K562 (cell line): Measurements from ENCODE around the gene ACP6. TPM values are rescaled to one million over a fixed set of nuclear protein-coding genes. Genes with fewer than 3 reads are reported as not detected.

ENCODE experiments used
- KLF16 ChIP-seq: IDR thresholded peaks from 2 replicates; pipeline ENCODE4 v1.6.1; 2016; ENCODE audit warnings: antibody characterized with exemption
- MGA ChIP-seq: fragments of 450-650 bp; IDR thresholded peaks from 2 replicates; pipeline ENCODE4 v1.6.1; 2016; ENCODE audit warnings: mild to moderate bottlenecking, moderate library complexity
- PRMT5 ChIP-seq: sonication (generic); formaldehyde crosslinking; IDR thresholded peaks from 2 replicates; pipeline ENCODE4 v1.5.0; 2020; ENCODE audit warnings: missing genetic modification reagents
- SOX6 ChIP-seq: fragments of 450-650 bp; IDR thresholded peaks from 2 replicates; pipeline ENCODE4 v1.6.1; 2014; ENCODE audit warnings: mild to moderate bottlenecking
- TAL1 ChIP-seq: fragments of 450-650 bp; IDR thresholded peaks from 2 replicates; pipeline ENCODE4 v1.6.1; 2016; ENCODE audit warnings: mild to moderate bottlenecking
- U2AF1 ChIP-seq: fragments of 200-400 bp; formaldehyde crosslinking; optimal IDR thresholded peaks from 2 replicates; pipeline ENCODE3; 2017; ENCODE audit warnings: mild to moderate bottlenecking, low read depth, low read length, moderate library complexity
- ZNF696 ChIP-seq: fragments of 250-450 bp; sonication (Bioruptor Pico); conservative IDR thresholded peaks from 2 replicates; pipeline ENCODE4 v1.4.0; 2020; ENCODE audit warnings: mild to moderate bottlenecking, moderate library complexity
- polyA plus RNA-seq, 8 experiments: library from polyadenylated mRNA; depleted of rRNA in 4 of 8; stranded (reverse) in 5 of 8; unstranded in 3 of 8; fragments of >200 nt; fragmentation: Nextera tagmentation in 2 of 8; fragmentation: Illumina TruSeq in 1 of 8; extraction: Ambion mirVana in 2 of 8; extraction: Trizol in 1 of 8; gene quantifications; 2 replicates each; pipeline versions ENCODE4 v1.2.1 to v1.2.3, GENCODE V29; 2011 to 2014; ENCODE audit warnings: inconsistent platforms in 1 of 8, missing spikeins in 1 of 8
- total RNA-seq, 7 experiments: library from RNA; depleted of rRNA in 6 of 7; stranded (reverse); fragments of >200 nt in 6 of 7; fragmentation: Illumina TruSeq in 2 of 7; extraction: Trizol in 2 of 7; gene quantifications; 2 replicates each; pipeline versions ENCODE4 v1.2.1 to v1.2.3, GENCODE V29; 2011 to 2021; ENCODE audit warnings: low replicate concordance in 1 of 7

ACP6 gene
- total and polyA plus RNA-seq, 9 of the 15 experiments (the other 6 are each of a cell fraction or from before 2014, with no cell fraction given) = 0.05 to 1.4 (median 0.49) TPM

GRCh38 chr1:147669469-147670318 lies 630 bp downstream of the ACP6 start (continued):
- 0 out of 2 replicates have a peak, but pooled peaks have one; percentile 23 for TF ChIP-seq MGA
- no peak for TF ChIP-seq SOX6
- no peak for TF ChIP-seq ZNF696
- no peak for TF ChIP-seq TAL1
- TF ChIP-seq PRMT5 (CRISPR knock-in tag) = no peak
- TF ChIP-seq KLF16 = no peak
- TF ChIP-seq U2AF1 = no peak
